MCF 10A (cell line): Measurements from ENCODE around the gene ADAMTSL4. TPM values are rescaled to one million over a fixed set of nuclear protein-coding genes. Genes with fewer than 3 reads are reported as not detected.

Source experiments
- BruUV-seq: library from RNA; stranded (reverse); fragments of 400-500 nt; replicated peaks from 2 replicates; lab custom pipeline; 2021; lab: Mats Ljungman, UMichigan
- CTCF ChIA-PET: fragments of 300-600 bp; sonication (Branson Sonifier 250); formaldehyde crosslinking; extraction: SDS; loops from one replicate; lab custom pipeline; 2021; ENCODE audit warnings: antibody characterized with exemption, inconsistent platforms; lab: Yijun Ruan, JAX
- POLR2A ChIA-PET: fragments of 300-600, 350-650 bp; sonication (Branson Sonifier 250); formaldehyde crosslinking; extraction: SDS; loops from one replicate; lab custom pipeline; 2020; ENCODE audit warnings: antibody characterized with exemption, inconsistent platforms; lab: Yijun Ruan, JAX
- DNase-seq: peaks from one replicate; pipeline ENCODE4 v3.0.0-alpha.2; 2018; ENCODE audit not compliant: unreplicated experiment
- H3K27ac Mint-ChIP-seq: one replicate; pipeline ENCODE4 v1.8.0; 2022; ENCODE audit warnings: mild to moderate bottlenecking, low read depth, mixed read lengths; ENCODE audit not compliant: unreplicated experiment
- H3K27me3 Mint-ChIP-seq: one replicate; pipeline ENCODE4 v1.8.0; 2022; ENCODE audit warnings: mixed read lengths; ENCODE audit not compliant: insufficient read depth, unreplicated experiment
- H3K36me3 Mint-ChIP-seq: one replicate; pipeline ENCODE4 v1.8.0; 2022; ENCODE audit warnings: mild to moderate bottlenecking, moderate library complexity, mixed read lengths; ENCODE audit not compliant: insufficient read depth, unreplicated experiment
- H3K4me1 Mint-ChIP-seq: one replicate; pipeline ENCODE4 v1.8.0; 2022; ENCODE audit warnings: mixed read lengths; ENCODE audit not compliant: insufficient read depth, unreplicated experiment
- H3K4me3 Mint-ChIP-seq: one replicate; pipeline ENCODE4 v1.8.0; 2022; ENCODE audit warnings: mild to moderate bottlenecking, moderate library complexity, mixed read lengths; ENCODE audit not compliant: unreplicated experiment
- H3K9me3 Mint-ChIP-seq: one replicate; pipeline ENCODE4 v1.8.0; 2022; ENCODE audit warnings: mixed read lengths; ENCODE audit not compliant: unreplicated experiment
- intact Hi-C: fragments of 100-400 bp; cut with micrococcal nuclease; formaldehyde crosslinking; loops from 2 replicates; pipeline ENCODE4 v1.14.1; 2022
- total RNA-seq: library from RNA; stranded (reverse); gene quantifications from 2 replicates; pipeline ENCODE4 v1.2.3, GENCODE V29; 2022
- TF ChIP-seq, protein P1 (sequence below): fragments of 200-600 bp; IDR thresholded peaks from one replicate; pipeline ENCODE4 v1.8.0; 2022; ENCODE audit warnings: antibody characterized with exemption, mild to moderate bottlenecking; ENCODE audit not compliant: unreplicated experiment

Gene ADAMTSL4
- total RNA-seq, 1 experiment from 2014 or later, result 9.6 TPM

DNA sequence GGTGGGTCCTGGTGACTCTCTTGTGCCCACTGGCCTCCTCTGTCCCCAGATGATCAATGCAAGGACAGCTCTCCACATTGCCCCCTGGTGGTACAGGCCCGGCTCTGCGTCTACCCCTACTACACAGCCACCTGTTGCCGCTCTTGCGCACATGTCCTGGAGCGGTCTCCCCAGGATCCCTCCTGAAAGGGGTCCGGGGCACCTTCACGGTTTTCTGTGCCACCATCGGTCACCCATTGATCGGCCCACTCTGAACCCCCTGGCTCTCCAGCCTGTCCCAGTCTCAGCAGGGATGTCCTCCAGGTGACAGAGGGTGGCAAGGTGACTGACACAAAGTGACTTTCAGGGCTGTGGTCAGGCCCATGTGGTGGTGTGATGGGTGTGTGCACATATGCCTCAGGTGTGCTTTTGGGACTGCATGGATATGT lies 10.8 kb downstream of the ADAMTSL4 start:
- Mint-ChIP-seq H3K27ac (peak overlapping the region; percentile 99), H3K9me3 (no peaks in the 10 kb centered on the region), H3K36me3 (peaks cover 50% of the 10 kb centered on the region), H3K4me3 (peak overlapping the region; percentile 74), H3K4me1 (peaks cover 47% of the 10 kb centered on the region), H3K27me3 (no peaks in the 10 kb centered on the region)
- POLR2A ChIA-PET, result interaction anchor here (0.7 to 27.7 kb wide), 13 partner anchors 1 to 496 kb away, joined by 3 to 1801 read pairs (median 13); partner anchors contain the start of genes ADAMTSL4, ENSA, FALEC and GOLPH3L
- CTCF ChIA-PET, result interaction anchor here (0.6 to 9.8 kb wide), 63 partner anchors 8 to 752 kb away, joined by 3 to 245 read pairs (median 5); partner anchors contain the start of genes ADAMTSL4, CDC42SE1, CIART and CTSK
- no TSS peak for BruUV-seq
- TF ChIP-seq, protein P1, sequence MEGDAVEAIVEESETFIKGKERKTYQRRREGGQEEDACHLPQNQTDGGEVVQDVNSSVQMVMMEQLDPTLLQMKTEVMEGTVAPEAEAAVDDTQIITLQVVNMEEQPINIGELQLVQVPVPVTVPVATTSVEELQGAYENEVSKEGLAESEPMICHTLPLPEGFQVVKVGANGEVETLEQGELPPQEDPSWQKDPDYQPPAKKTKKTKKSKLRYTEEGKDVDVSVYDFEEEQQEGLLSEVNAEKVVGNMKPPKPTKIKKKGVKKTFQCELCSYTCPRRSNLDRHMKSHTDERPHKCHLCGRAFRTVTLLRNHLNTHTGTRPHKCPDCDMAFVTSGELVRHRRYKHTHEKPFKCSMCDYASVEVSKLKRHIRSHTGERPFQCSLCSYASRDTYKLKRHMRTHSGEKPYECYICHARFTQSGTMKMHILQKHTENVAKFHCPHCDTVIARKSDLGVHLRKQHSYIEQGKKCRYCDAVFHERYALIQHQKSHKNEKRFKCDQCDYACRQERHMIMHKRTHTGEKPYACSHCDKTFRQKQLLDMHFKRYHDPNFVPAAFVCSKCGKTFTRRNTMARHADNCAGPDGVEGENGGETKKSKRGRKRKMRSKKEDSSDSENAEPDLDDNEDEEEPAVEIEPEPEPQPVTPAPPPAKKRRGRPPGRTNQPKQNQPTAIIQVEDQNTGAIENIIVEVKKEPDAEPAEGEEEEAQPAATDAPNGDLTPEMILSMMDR, result peak; percentile 98
- intact Hi-C loops, result loop anchor here (1.0 to 5.0 kb wide), 9 partner anchors 44 to 502 kb away; partner anchors contain the start of genes CA14, GOLPH3L, MINDY1 and MLLT11
- peak; percentile 84 for DNase-seq

DNA sequence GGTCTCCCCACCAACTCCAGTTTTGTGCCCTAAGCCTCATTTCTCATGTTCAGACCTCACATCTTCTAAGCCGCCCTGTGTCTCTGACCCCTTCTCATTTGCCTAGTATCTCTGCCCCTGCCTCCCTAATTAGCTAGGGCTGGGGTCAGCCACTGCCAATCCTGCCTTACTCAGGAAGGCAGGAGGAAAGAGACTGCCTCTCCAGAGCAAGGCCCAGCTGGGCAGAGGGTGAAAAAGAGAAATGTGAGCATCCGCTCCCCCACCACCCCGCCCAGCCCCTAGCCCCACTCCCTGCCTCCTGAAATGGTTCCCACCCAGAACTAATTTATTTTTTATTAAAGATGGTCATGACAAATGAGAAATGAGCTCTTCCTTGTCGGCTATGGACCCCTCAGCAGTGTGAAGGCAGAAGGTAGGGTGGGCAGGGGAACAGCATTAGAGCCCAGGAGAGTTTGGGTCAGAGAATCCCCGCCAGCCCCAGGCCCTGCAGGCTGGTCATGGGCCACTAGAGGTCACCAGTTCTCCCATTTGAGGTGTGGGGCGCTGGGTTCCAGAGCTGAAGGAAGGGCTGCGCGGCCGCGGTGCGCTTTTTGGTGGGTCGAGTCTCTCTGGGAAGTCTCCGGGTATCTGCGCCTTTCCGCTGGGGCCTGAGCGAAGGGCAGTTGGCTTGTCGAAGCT lies 11.5 kb downstream of the ADAMTSL4 start:
- H3K27ac Mint-ChIP-seq, result peak overlapping the region; percentile 99
- ChIA-PET CTCF (interaction anchor here (0.5 to 9.8 kb wide), 97 partner anchors 7 to 751 kb away, joined by 3 to 245 read pairs (median 5); partner anchors contain the start of genes ADAMTSL4, CDC42SE1, CTSK and ECM1), POLR2A (interaction anchor here (0.6 to 27.7 kb wide), 40 partner anchors 2 to 495 kb away, joined by 3 to 1801 read pairs (median 4); partner anchors contain the start of genes ADAMTSL4, ANP32E, APH1A and ENSA)
- peaks cover 46% of the 10 kb centered on the region for H3K4me1 Mint-ChIP-seq
- no peaks in the 10 kb centered on the region for H3K9me3 Mint-ChIP-seq
- intact Hi-C loops, result loop anchor here (1.0 to 5.0 kb wide), 13 partner anchors 19 to 502 kb away; partner anchors contain the start of genes CA14, GOLPH3L, MCL1 and MINDY1
- H3K4me3 Mint-ChIP-seq, result peak overlapping the region; percentile 74
- H3K36me3 Mint-ChIP-seq, result peaks cover 46% of the 10 kb centered on the region
- TF ChIP-seq, protein P1, result peak; percentile 95
- H3K27me3 Mint-ChIP-seq, result no peaks in the 10 kb centered on the region
- TSS peak; percentile 71 for BruUV-seq
- peak; percentile 95 for DNase-seq

GRCh38 chr1:150561254-150561973 lies 12.2 kb downstream of the ADAMTSL4 start:
- peak; percentile 100 for DNase-seq
- TF ChIP-seq, protein P1, result no peak
- H3K36me3 Mint-ChIP-seq, result peaks cover 46% of the 10 kb centered on the region
- intact Hi-C loops, result loop anchor here (1.0 to 5.0 kb wide), 10 partner anchors 18 to 501 kb away; partner anchors contain the start of genes CA14, GOLPH3L, MCL1 and MINDY1
- no peaks in the 10 kb centered on the region for H3K9me3 Mint-ChIP-seq
- POLR2A ChIA-PET, result interaction anchor here (0.6 to 27.7 kb wide), 46 partner anchors 3 to 674 kb away, joined by 3 to 1801 read pairs (median 4); partner anchors contain the start of genes ADAMTSL4, ANP32E, APH1A and CIART
- BruUV-seq, result TSS peak; percentile 85
- H3K4me1 Mint-ChIP-seq, result peaks cover 46% of the 10 kb centered on the region
- H3K27me3 Mint-ChIP-seq, result no peaks in the 10 kb centered on the region
- CTCF ChIA-PET, result interaction anchor here (0.6 to 9.8 kb wide), 69 partner anchors 7 to 499 kb away, joined by 3 to 245 read pairs (median 5); partner anchors contain the start of genes ADAMTSL4, CDC42SE1, CTSK and ENSA
- H3K27ac Mint-ChIP-seq, result peak overlapping the region; percentile 99
- H3K4me3 Mint-ChIP-seq, result peak overlapping the region; percentile 74
